D721Med (cell line): ENCODE results near the gene CSNK2A3.

Experiments used
- DNase-seq: peaks from one replicate; pipeline ENCODE4 v3.0.0; 2011; ENCODE audit warnings: low spot score; ENCODE audit not compliant: insufficient read length
- FAIRE-seq: peaks from 2 replicates; lab custom pipeline; 2011; peaks lifted over from hg19 to GRCh38; lab: Jason Lieb, UNC
- TF ChIP-seq, protein P1 (sequence below): IDR thresholded peaks from 2 replicates; pipeline ENCODE4 v1.5.1; 2012; ENCODE audit warnings: mild to moderate bottlenecking, control low read depth; ENCODE audit not compliant: insufficient read depth; ENCODE audit errors: missing control alignments

The CSNK2A3 gene

DNA sequence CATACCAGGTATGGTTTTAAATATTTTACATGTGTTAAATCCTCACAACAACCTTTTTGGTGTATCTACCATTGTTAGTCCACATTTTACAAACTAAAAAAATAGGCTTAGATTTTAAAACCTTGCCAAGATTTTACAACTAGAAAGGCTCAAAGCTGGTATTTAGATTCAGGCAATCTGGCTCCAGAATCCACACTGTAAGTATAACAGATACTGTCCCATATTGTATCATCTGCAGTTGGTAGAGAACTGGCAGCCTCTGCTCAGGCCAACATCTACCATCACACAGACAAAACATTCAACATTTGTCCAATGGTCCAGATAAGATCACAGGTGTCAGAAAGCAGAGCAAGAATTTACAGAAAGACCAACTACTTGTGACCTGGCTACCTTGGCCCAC, 30.9 kb downstream of the CSNK2A3 start:
- TF ChIP-seq, protein P1, sequence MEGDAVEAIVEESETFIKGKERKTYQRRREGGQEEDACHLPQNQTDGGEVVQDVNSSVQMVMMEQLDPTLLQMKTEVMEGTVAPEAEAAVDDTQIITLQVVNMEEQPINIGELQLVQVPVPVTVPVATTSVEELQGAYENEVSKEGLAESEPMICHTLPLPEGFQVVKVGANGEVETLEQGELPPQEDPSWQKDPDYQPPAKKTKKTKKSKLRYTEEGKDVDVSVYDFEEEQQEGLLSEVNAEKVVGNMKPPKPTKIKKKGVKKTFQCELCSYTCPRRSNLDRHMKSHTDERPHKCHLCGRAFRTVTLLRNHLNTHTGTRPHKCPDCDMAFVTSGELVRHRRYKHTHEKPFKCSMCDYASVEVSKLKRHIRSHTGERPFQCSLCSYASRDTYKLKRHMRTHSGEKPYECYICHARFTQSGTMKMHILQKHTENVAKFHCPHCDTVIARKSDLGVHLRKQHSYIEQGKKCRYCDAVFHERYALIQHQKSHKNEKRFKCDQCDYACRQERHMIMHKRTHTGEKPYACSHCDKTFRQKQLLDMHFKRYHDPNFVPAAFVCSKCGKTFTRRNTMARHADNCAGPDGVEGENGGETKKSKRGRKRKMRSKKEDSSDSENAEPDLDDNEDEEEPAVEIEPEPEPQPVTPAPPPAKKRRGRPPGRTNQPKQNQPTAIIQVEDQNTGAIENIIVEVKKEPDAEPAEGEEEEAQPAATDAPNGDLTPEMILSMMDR, result no peak
- no peak for DNase-seq
- no peak for FAIRE-seq

DNA sequence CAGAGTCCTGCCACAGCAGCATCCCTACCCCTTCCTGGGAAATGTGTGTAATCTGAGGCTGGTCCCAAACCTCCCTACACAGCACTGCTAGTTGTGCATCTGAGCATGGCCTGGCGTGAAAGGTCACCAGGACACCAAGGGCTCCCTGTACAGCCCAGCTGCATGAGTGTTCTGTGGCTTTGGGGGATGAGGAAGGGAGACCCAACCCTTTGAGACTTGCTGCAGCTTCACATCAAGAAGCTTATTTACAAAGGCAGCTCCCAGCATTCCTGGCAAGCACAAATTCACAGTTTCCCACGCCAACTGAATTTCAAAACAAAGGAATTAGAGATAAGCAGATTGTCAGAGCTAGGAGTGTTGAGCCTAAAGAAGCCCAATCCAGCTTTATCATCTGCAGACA, 32.2 kb downstream of the CSNK2A3 start:
- TF ChIP-seq, protein P1, result no peak
- FAIRE-seq, result no peak

GRCh38 chr11:11318961-11319360, 34.1 kb downstream of the CSNK2A3 start:
- TF ChIP-seq, protein P1, result no peak
- DNase-seq, result no peak
- no peak for FAIRE-seq

More for the DNA sequence above, 32.2 kb downstream of the CSNK2A3 start:
- DNase-seq, result no peak

GRCh38 chr11:11318461-11318860, 34.6 kb downstream of the CSNK2A3 start:
- DNase-seq, result no peak
- FAIRE-seq, result no peak

DNA sequence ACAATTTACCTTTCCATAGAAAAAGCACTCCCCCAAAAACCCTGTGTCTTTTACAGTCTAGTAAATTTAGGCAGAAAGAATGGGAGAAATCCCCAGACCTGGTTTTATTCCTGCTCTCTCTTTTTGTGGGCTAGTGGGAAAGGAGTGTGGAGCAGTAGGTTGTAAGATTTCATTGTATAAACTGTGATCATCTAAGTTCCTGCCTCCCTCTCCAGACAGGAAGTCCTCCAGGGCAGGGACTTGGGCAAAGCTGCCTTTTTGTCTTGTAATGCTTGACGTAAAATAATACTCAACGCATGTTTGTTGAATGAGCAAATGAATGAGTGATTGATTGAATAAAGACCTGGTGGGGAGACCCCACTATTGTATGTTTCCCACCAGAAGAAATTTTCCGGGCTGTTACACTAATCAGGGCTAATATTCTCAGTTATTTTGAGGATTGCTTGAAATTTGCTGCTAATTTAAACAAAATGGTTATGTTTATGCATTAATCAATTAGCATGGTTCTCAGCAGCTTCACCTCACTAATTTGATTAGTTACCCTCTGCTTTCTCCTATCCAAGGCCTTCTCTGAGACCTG, 36.3 kb downstream of the CSNK2A3 start:
- TF ChIP-seq, protein P1, result no peak
- FAIRE-seq, result no peak
- DNase-seq, result no peak

More at GRCh38 chr11:11318461-11318860, 34.6 kb downstream of the CSNK2A3 start:
- TF ChIP-seq, protein P1, result no peak

DNA sequence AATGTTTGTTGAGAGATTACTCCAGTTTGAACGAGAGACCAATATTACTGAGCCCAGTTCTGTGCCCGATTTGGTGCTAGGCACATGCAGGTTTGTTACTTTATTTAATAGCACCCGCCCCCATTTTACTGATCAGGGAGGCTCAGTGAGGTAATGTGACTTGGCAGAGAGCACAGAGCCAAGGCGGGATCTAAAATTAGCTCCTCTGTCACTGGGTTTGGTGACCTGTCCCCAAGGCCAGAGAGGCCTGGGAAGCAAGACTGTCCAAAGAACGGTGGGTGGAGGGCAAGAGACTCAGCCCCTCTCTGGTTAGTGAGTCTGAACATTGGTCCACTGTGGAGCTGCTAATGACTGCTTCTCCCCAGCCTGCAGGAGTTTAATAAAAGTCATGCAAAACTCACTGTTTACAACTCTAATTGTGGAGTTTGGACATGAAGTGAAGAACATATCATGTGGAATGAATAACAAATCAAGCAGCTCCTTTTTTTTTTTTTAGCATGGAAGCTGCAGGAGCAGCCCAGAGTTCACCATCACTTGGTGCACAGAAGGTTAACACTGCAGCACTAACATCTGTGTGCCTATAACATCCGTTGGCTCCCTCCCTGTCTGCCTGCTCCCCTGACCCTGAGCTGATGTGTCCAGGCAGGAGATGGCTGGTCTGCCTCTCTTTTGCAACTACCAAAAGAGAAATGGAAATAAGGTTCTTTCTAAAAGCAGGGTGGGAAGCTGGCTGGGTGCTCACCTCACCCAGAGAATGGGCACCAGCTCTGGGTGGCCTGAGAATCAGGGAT, 39.0 kb downstream of the CSNK2A3 start:
- TF ChIP-seq, protein P1, result no peak
- DNase-seq (no peak), FAIRE-seq (no peak)

GRCh38 chr11:11313426-11313825, 39.6 kb downstream of the CSNK2A3 start:
- no peak for FAIRE-seq
- TF ChIP-seq, protein P1, result no peak
- DNase-seq, result no peak
